H9 (cell line): ENCODE results near the gene RO60. TPM values are rescaled to one million over a fixed set of nuclear protein-coding genes. Genes with fewer than 3 reads are reported as not detected.

ENCODE experiments used
- DNase-seq: peaks from one replicate; pipeline ENCODE4 v3.0.0-alpha.2; 2017
- H2AFZ ChIP-seq: one replicate; pipeline ENCODE4 v1.6.1; 2013; ENCODE audit warnings: mild to moderate bottlenecking, low read length, control low read depth, moderate library complexity
- H2AK5ac ChIP-seq: 2 replicates; pipeline ENCODE4 v1.6.1; 2013; ENCODE audit warnings: low read length, control low read depth, mixed read lengths; ENCODE audit not compliant: insufficient read length
- H2BK120ac ChIP-seq: one replicate; pipeline ENCODE4 v1.6.1; 2013; ENCODE audit warnings: low read depth, mild to moderate bottlenecking, low read length, control low read depth, inconsistent platforms; ENCODE audit not compliant: poor library complexity, severe bottlenecking
- H2BK12ac ChIP-seq: 2 replicates; pipeline ENCODE4 v1.6.1; 2013; ENCODE audit warnings: low read length, control low read depth, mixed read lengths, low read depth; ENCODE audit not compliant: insufficient read length
- H2BK15ac ChIP-seq: 2 replicates; pipeline ENCODE4 v1.6.1; 2013; ENCODE audit warnings: low read depth, low read length, control low read depth
- H2BK20ac ChIP-seq: one replicate; pipeline ENCODE4 v1.6.1; 2013; ENCODE audit warnings: low read depth, mild to moderate bottlenecking, low read length, control low read depth, inconsistent platforms; ENCODE audit not compliant: poor library complexity, severe bottlenecking
- H2BK5ac ChIP-seq: 2 replicates; pipeline ENCODE4 v1.6.1; 2013; ENCODE audit warnings: low read length, control low read depth, mixed read lengths; ENCODE audit not compliant: insufficient read length
- H3K14ac ChIP-seq: 2 replicates; pipeline ENCODE4 v1.6.1; 2013; ENCODE audit warnings: low read length, control low read depth; ENCODE audit not compliant: insufficient read depth
- H3K18ac ChIP-seq: 2 replicates; pipeline ENCODE4 v1.6.1; 2013; ENCODE audit warnings: low read depth, mild to moderate bottlenecking, mixed read lengths, low read length, control low read depth; ENCODE audit not compliant: insufficient read length
- H3K23ac ChIP-seq: 2 replicates; pipeline ENCODE4 v1.6.1; 2013; ENCODE audit warnings: low read length, control low read depth, mixed read lengths, low read depth; ENCODE audit not compliant: insufficient read length
- H3K23me2 ChIP-seq: 2 replicates; pipeline ENCODE4 v1.6.1; 2013; ENCODE audit warnings: low read depth, mild to moderate bottlenecking, mixed read lengths, low read length, control low read depth; ENCODE audit not compliant: insufficient read length, poor library complexity, severe bottlenecking
- H3K27ac ChIP-seq: 2 replicates; pipeline ENCODE4 v1.5.1; 2013; ENCODE audit warnings: low read length, control low read depth, mixed read lengths, low read depth; ENCODE audit not compliant: insufficient read length
- H3K27me3 ChIP-seq: 2 replicates; pipeline ENCODE4 v1.6.1; 2013; ENCODE audit warnings: low read length, control low read depth, inconsistent platforms; ENCODE audit not compliant: insufficient read depth
- H3K4ac ChIP-seq: 2 replicates; pipeline ENCODE4 v1.6.1; 2013; ENCODE audit warnings: low read depth, mild to moderate bottlenecking, control low read depth, inconsistent platforms, low read length, moderate library complexity
- H3K4me1 ChIP-seq: 2 replicates; pipeline ENCODE4 v1.6.1; 2013; ENCODE audit warnings: low read length, control low read depth, inconsistent platforms; ENCODE audit not compliant: insufficient read depth
- H3K4me2 ChIP-seq: 2 replicates; pipeline ENCODE4 v1.6.1; 2013; ENCODE audit warnings: low read length, control low read depth, mixed read lengths; ENCODE audit not compliant: insufficient read length, insufficient read depth
- H3K56ac ChIP-seq: 2 replicates; pipeline ENCODE4 v1.6.1; 2013; ENCODE audit warnings: low read depth, mild to moderate bottlenecking, mixed read lengths, low read length, control low read depth; ENCODE audit not compliant: insufficient read length
- H3K79me1 ChIP-seq: 2 replicates; pipeline ENCODE4 v1.6.1; 2013; ENCODE audit warnings: low read depth, mild to moderate bottlenecking, moderate library complexity, low read length, control low read depth, inconsistent platforms; ENCODE audit not compliant: insufficient read depth, poor library complexity, severe bottlenecking
- H3K79me2 ChIP-seq: 2 replicates; pipeline ENCODE4 v1.6.1; 2013; ENCODE audit warnings: low read length, control low read depth, inconsistent platforms; ENCODE audit not compliant: insufficient read depth
- H3K9ac ChIP-seq: 2 replicates; pipeline ENCODE4 v1.6.1; 2013; ENCODE audit warnings: low read length, control low read depth, mixed read lengths; ENCODE audit not compliant: insufficient read length; ENCODE audit errors: extremely low read depth
- H3K9me3 ChIP-seq: one replicate; pipeline ENCODE4 v1.6.1; 2013; ENCODE audit warnings: low read depth, low read length, inconsistent platforms; ENCODE audit not compliant: control insufficient read depth
- H3T11ph ChIP-seq: one replicate; pipeline ENCODE4 v1.6.1; 2013; ENCODE audit warnings: mild to moderate bottlenecking, low read length, control low read depth, inconsistent platforms
- H4K20me1 ChIP-seq: one replicate; pipeline ENCODE4 v1.6.1; 2013; ENCODE audit not compliant: control insufficient read depth, insufficient read length, insufficient read depth
- H4K5ac ChIP-seq: 2 replicates; pipeline ENCODE4 v1.6.1; 2013; ENCODE audit warnings: low read depth, mild to moderate bottlenecking, mixed read lengths, low read length, control low read depth; ENCODE audit not compliant: insufficient read length
- H4K8ac ChIP-seq: replicated peaks from 2 replicates; pipeline ENCODE4 v1.6.1; 2013; ENCODE audit warnings: low read length, control low read depth, mixed read lengths, low read depth; ENCODE audit not compliant: insufficient read length
- H4K91ac ChIP-seq: 2 replicates; pipeline ENCODE4 v1.6.1; 2013; ENCODE audit warnings: low read depth, mild to moderate bottlenecking, moderate library complexity, mixed read lengths, low read length, control low read depth; ENCODE audit not compliant: insufficient read length
- H3K27ac Mint-ChIP-seq, 3 experiments: 2 replicates in 2 of 3; 3 replicates in 1 of 3; pipeline ENCODE4 v1.8.0; 2020 to 2021; ENCODE audit warnings: mixed read lengths in 3 of 3, mild to moderate bottlenecking in 1 of 3, moderate library complexity in 1 of 3
- H3K27me3 Mint-ChIP-seq: 2 replicates; pipeline ENCODE4 v1.8.0; 2021; ENCODE audit warnings: low read depth, mild to moderate bottlenecking, moderate library complexity, mixed read lengths
- H3K36me3 Mint-ChIP-seq, 3 experiments: 2 replicates in 2 of 3; 3 replicates in 1 of 3; pipeline ENCODE4 v1.8.0; 2020 to 2021; ENCODE audit warnings: low read depth in 3 of 3, mixed read lengths in 3 of 3; ENCODE audit not compliant: insufficient read depth in 1 of 3
- H3K4me1 Mint-ChIP-seq, 2 experiments: 2 replicates each; pipeline ENCODE4 v1.8.0; 2020; ENCODE audit warnings: mixed read lengths in 2 of 2
- H3K4me3 Mint-ChIP-seq, 2 experiments: 2 replicates in 1 of 2; 3 replicates in 1 of 2; pipeline ENCODE4 v1.8.0; 2020 to 2021; ENCODE audit warnings: mild to moderate bottlenecking in 2 of 2, mixed read lengths in 2 of 2, moderate library complexity in 1 of 2
- H3K9me3 Mint-ChIP-seq, 2 experiments: 2 replicates in 1 of 2; 3 replicates in 1 of 2; pipeline ENCODE4 v1.8.0; 2020; ENCODE audit warnings: mild to moderate bottlenecking in 2 of 2, mixed read lengths in 2 of 2, moderate library complexity in 1 of 2
- WGBS: extraction: QIAGEN DNeasy Blood & Tissue Kit; methylation state at CpG from one replicate; pipeline ENCODE4 v1.1.7; 2013; ENCODE audit warnings: missing lambda C conversion rate, low lambda C conversion rate, mixed read lengths; ENCODE audit not compliant: insufficient read length; ENCODE audit errors: extremely low coverage; 5-methylcytosine and 5-hydroxymethylcytosine counted together
- total RNA-seq: library from RNA; stranded (reverse); gene quantifications from 2 replicates; pipeline ENCODE4 v1.2.1, GENCODE V29; 2021
- TF ChIP-seq, protein P1 (sequence below): fragments of 200-600 bp; sonication (generic); conservative IDR thresholded peaks from 3 replicates; pipeline ENCODE4 v1.8.0; 2021; ENCODE audit warnings: antibody characterized with exemption, mild to moderate bottlenecking

RO60 gene
- total RNA-seq, 1 experiment from 2014 or later, result 84.7 TPM

DNA sequence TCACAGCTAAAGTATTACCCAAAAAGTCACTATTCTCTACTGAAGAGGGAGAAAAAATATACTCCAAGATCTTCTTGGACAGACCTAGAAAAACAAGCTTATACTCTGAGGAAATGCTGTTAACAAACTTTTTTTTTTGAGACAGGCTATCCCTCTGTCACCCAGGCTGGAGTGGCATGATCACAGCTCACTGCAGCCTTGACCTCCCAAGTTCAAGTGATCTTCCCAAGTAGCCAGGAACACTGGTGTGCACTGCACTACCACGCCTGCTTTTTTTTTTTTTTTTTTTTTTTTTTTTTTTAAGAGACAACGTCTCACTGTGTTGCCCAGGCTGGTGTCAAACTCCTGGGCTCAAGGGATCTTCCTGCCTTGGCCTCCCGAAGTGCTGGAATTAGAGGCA, 28.5 kb downstream of the RO60 start:
- Histone ChIP-seq H3K18ac (no peak overlapping the region), H2AFZ (no peak overlapping the region), H3K9ac (no peak overlapping the region), H3K79me2 (no peaks in the 10 kb centered on the region), H4K91ac (no peak overlapping the region), H3K56ac (no peak overlapping the region), H3T11ph (no peak overlapping the region), H3K27ac (no peak overlapping the region), H4K5ac (no peak overlapping the region), H2BK120ac (no peak overlapping the region), H3K14ac (no peak overlapping the region), H4K8ac (no peak overlapping the region), H3K4me1 (no peaks in the 10 kb centered on the region), H3K23ac (no peak overlapping the region), H4K20me1 (no peaks in the 10 kb centered on the region), H3K27me3 (no peaks in the 10 kb centered on the region), H2BK12ac (no peak overlapping the region), H3K4me2 (no peak overlapping the region), H3K79me1 (no peaks in the 10 kb centered on the region), H2AK5ac (no peak overlapping the region), H2BK5ac (no peak overlapping the region), H2BK15ac (no peak overlapping the region), H3K23me2 (no peaks in the 10 kb centered on the region), H3K9me3 (no peaks in the 10 kb centered on the region), H2BK20ac (no peak overlapping the region), H3K4ac (no peak overlapping the region)
- H3K9me3 Mint-ChIP-seq, result no peaks in the 10 kb centered on the region
- no peak for DNase-seq
- peaks cover 4% of the 10 kb centered on the region in 2 experiments; a peak in 3 of 4 replicates for H3K4me1 Mint-ChIP-seq
- TF ChIP-seq, protein P1, sequence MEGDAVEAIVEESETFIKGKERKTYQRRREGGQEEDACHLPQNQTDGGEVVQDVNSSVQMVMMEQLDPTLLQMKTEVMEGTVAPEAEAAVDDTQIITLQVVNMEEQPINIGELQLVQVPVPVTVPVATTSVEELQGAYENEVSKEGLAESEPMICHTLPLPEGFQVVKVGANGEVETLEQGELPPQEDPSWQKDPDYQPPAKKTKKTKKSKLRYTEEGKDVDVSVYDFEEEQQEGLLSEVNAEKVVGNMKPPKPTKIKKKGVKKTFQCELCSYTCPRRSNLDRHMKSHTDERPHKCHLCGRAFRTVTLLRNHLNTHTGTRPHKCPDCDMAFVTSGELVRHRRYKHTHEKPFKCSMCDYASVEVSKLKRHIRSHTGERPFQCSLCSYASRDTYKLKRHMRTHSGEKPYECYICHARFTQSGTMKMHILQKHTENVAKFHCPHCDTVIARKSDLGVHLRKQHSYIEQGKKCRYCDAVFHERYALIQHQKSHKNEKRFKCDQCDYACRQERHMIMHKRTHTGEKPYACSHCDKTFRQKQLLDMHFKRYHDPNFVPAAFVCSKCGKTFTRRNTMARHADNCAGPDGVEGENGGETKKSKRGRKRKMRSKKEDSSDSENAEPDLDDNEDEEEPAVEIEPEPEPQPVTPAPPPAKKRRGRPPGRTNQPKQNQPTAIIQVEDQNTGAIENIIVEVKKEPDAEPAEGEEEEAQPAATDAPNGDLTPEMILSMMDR, result no peak
- H3K27ac Mint-ChIP-seq, result no peak overlapping the region; a peak in 1 of 7 replicates
- no peaks in the 10 kb centered on the region for H3K27me3 Mint-ChIP-seq
- peaks cover 3 to 30% (median 22%) of the 10 kb centered on the region in 3 experiments; a peak in 6 of 7 replicates for H3K36me3 Mint-ChIP-seq
- H3K4me3 Mint-ChIP-seq, result no peak overlapping the region
- WGBS, result no CpG with 5 or more reads among the region's 3 CpGs
